ENCODE measurements around the gene PGM2L1. TPM values are rescaled to one million over a fixed set of nuclear protein-coding genes. Genes with fewer than 3 reads are reported as not detected.
A peak's percentile ranks its signal among the peaks of the same experiment; 100 is the strongest.

PGM2L1 gene
- total and polyA plus RNA-seq, 2 experiments from 2014 or later: 4.7 to 5.6 TPM

GRCh38 chr11:74442636-74443035, 44.4 kb upstream of the PGM2L1 start:
- H3K27ac ChIP-seq: peak overlapping the region; percentile 80

GRCh38 chr11:74438681-74439080, 40.4 kb upstream of the PGM2L1 start:
- H3K27me3 ChIP-seq: no peaks in the 10 kb centered on the region
- TF ChIP-seq CTCF (IDR thresholded peaks at IDR 0.05; ENCODE audit: low read depth, low read length): no peak
- DNase-seq (ENCODE audit: low read depth in 1 of 2, low spot score in 1 of 2): no peak
- no peak overlapping the region for H3K4me3 ChIP-seq
- no peaks in the 10 kb centered on the region for H3K36me3 ChIP-seq
- H3K4me1 ChIP-seq (ENCODE audit: low read depth): peaks cover 16% of the 10 kb centered on the region
- H3K27ac ChIP-seq: no peak overlapping the region
- H3K9me3 ChIP-seq (ENCODE audit: low read depth): no peaks in the 10 kb centered on the region

More at GRCh38 chr11:74442636-74443035, 44.4 kb upstream of the PGM2L1 start:
- Histone ChIP-seq H3K4me3 (no peak overlapping the region), H3K9me3 (ENCODE audit: low read depth) (no peaks in the 10 kb centered on the region), H3K27me3 (no peaks in the 10 kb centered on the region), H3K36me3 (no peaks in the 10 kb centered on the region), H3K4me1 (ENCODE audit: low read depth) (peaks cover 24% of the 10 kb centered on the region)
- TF ChIP-seq CTCF (IDR thresholded peaks at IDR 0.05; ENCODE audit: low read depth, low read length): no peak
- DNase-seq (ENCODE audit: low read depth in 1 of 2, low spot score in 1 of 2): no peak

GRCh38 chr11:74437441-74438042, 39.3 kb upstream of the PGM2L1 start:
- no peak for DNase-seq (ENCODE audit: low read depth in 1 of 2, low spot score in 1 of 2)
- no peaks in the 10 kb centered on the region for H3K9me3 ChIP-seq (ENCODE audit: low read depth)
- peaks cover 4% of the 10 kb centered on the region for H3K4me1 ChIP-seq (ENCODE audit: low read depth)
- H3K4me3 ChIP-seq: no peak overlapping the region
- TF ChIP-seq CTCF (IDR thresholded peaks at IDR 0.05; ENCODE audit: low read depth, low read length): no peak
- no peak overlapping the region for H3K27ac ChIP-seq
- no peaks in the 10 kb centered on the region for H3K36me3 ChIP-seq
- H3K27me3 ChIP-seq: no peaks in the 10 kb centered on the region

GRCh38 chr11:74434528-74434927, 36.3 kb upstream of the PGM2L1 start:
- DNase-seq (ENCODE audit: low read depth in 1 of 2, low spot score in 1 of 2): no peak
- Histone ChIP-seq H3K9me3 (ENCODE audit: low read depth) (no peaks in the 10 kb centered on the region), H3K36me3 (no peaks in the 10 kb centered on the region), H3K27ac (no peak overlapping the region), H3K4me3 (no peak overlapping the region), H3K27me3 (no peaks in the 10 kb centered on the region), H3K4me1 (ENCODE audit: low read depth) (no peaks in the 10 kb centered on the region)
- TF ChIP-seq CTCF (IDR thresholded peaks at IDR 0.05; ENCODE audit: low read depth, low read length): no peak

GRCh38 chr11:74429205-74429604, 31.0 kb upstream of the PGM2L1 start:
- Histone ChIP-seq H3K27me3 (no peaks in the 10 kb centered on the region), H3K4me1 (ENCODE audit: low read depth) (no peaks in the 10 kb centered on the region), H3K36me3 (no peaks in the 10 kb centered on the region), H3K9me3 (ENCODE audit: low read depth) (no peaks in the 10 kb centered on the region), H3K27ac (no peak overlapping the region), H3K4me3 (no peak overlapping the region)
- TF ChIP-seq CTCF (IDR thresholded peaks at IDR 0.05; ENCODE audit: low read depth, low read length): no peak
- DNase-seq (ENCODE audit: low read depth in 1 of 2, low spot score in 1 of 2): no peak
